Measurements from ENCODE around the gene FOCAD. TPM values are rescaled to one million over a fixed set of nuclear protein-coding genes. Genes with fewer than 3 reads are reported as not detected.

Gene FOCAD
- total RNA-seq, 2 donors from 2014 or later: 29.4 to 29.6 TPM

Other genes starting within 250 kb of the FOCAD start
- gene MLLT3, start 61.8 kb upstream of the FOCAD start, total RNA-seq: 10 to 100 TPM; 40.0 to 47.5 TPM

All from activated T-cell treated with anti-CD3 and anti-CD28 coated beads, Interleukin-2, amount 50 U/mL, for 72 hours (primary cell).